OCI-LY1 (cell line): Measurements from ENCODE around the gene LAMB3.

Experiments used
- H2AFZ ChIP-seq: fragments of 200-600 bp; sonication (generic), shearing (Covaris generic); 2 replicates; pipeline ENCODE4 v1.6.0; 2014; ENCODE audit warnings: antibody characterized with exemption, mild to moderate bottlenecking, low read length
- H3F3A ChIP-seq: fragments of 200-600 bp; sonication (generic), shearing (Covaris generic); 2 replicates; pipeline ENCODE4 v1.6.0; 2014; ENCODE audit warnings: mild to moderate bottlenecking, antibody characterized with exemption, low read length, moderate library complexity; ENCODE audit not compliant: insufficient read depth
- H3K27ac ChIP-seq: fragments of 200-600 bp; sonication (generic); 2 replicates; pipeline ENCODE4 v1.5.1; 2014; ENCODE audit warnings: low read length, mixed run types, mild to moderate bottlenecking, low read depth; ENCODE audit not compliant: poor library complexity, severe bottlenecking
- H3K27me3 ChIP-seq: fragments of 200-600 bp; sonication (generic); 2 replicates; pipeline ENCODE4 v1.6.0; 2014; ENCODE audit warnings: antibody characterized with exemption, mild to moderate bottlenecking, low read length, moderate library complexity; ENCODE audit not compliant: insufficient read depth
- H3K36me3 ChIP-seq: fragments of 200-600 bp; sonication (generic); 2 replicates; pipeline ENCODE4 v1.6.1; 2014; ENCODE audit warnings: mild to moderate bottlenecking, antibody characterized with exemption, low read length, moderate library complexity, mixed read lengths; ENCODE audit not compliant: insufficient read depth
- H3K4me1 ChIP-seq: fragments of 200-600 bp; sonication (generic); 2 replicates; pipeline ENCODE4 v1.5.1; 2014; ENCODE audit warnings: mild to moderate bottlenecking, low read length, moderate library complexity; ENCODE audit not compliant: insufficient read depth, severe bottlenecking
- H3K4me2 ChIP-seq: fragments of 200-600 bp; sonication (generic), shearing (Covaris generic); 2 replicates; pipeline ENCODE4 v1.6.1; 2014; ENCODE audit warnings: low read length
- H3K4me3 ChIP-seq: fragments of 200-600 bp; sonication (generic); 2 replicates; pipeline ENCODE4 v1.5.1; 2014; ENCODE audit warnings: low read length, low read depth, mild to moderate bottlenecking, mixed read lengths; ENCODE audit not compliant: poor library complexity, severe bottlenecking
- H3K79me2 ChIP-seq: fragments of 200-600 bp; shearing (Covaris generic); 2 replicates; pipeline ENCODE4 v1.6.1; 2016; ENCODE audit warnings: mixed run types, low read length, mixed read lengths; ENCODE audit not compliant: insufficient read depth
- H3K9ac ChIP-seq: fragments of 200-600 bp; sonication (generic), shearing (Covaris generic); 2 replicates; pipeline ENCODE4 v1.6.1; 2014; ENCODE audit warnings: mild to moderate bottlenecking, low read length, mixed read lengths
- H3K9me2 ChIP-seq: fragments of 200-600 bp; sonication (generic), shearing (Covaris generic); 2 replicates; pipeline ENCODE4 v1.6.1; 2014; ENCODE audit warnings: low read depth, mild to moderate bottlenecking, low read length, mixed read lengths
- H3K9me3 ChIP-seq: fragments of 200-600 bp; shearing (Covaris generic); 2 replicates; pipeline ENCODE4 v1.6.1; 2014; ENCODE audit warnings: low read length, mixed read lengths
- H4K20me1 ChIP-seq: fragments of 200-600 bp; sonication (generic), shearing (Covaris generic); 2 replicates; pipeline ENCODE4 v1.6.0; 2016; ENCODE audit warnings: mild to moderate bottlenecking, low read length; ENCODE audit not compliant: insufficient read depth
- CTCF ChIP-seq: fragments of 200-600 bp; sonication (generic), shearing (Covaris generic); IDR thresholded peaks from 2 replicates; pipeline ENCODE4 v1.5.1; 2017; ENCODE audit warnings: mild to moderate bottlenecking, antibody characterized with exemption, low read length, moderate library complexity, mixed read lengths
- EZH2 ChIP-seq: fragments of 200-600 bp; sonication (generic), shearing (Covaris generic); IDR thresholded peaks from 2 replicates; pipeline ENCODE4 v1.8.0; 2017; ENCODE audit warnings: borderline replicate concordance, mixed run types, mild to moderate bottlenecking, antibody characterized with exemption, low read length, moderate library complexity, mixed read lengths

Gene LAMB3

GRCh38 chr1:209617755-209618154 lies 34.5 kb downstream of the LAMB3 start:
- Histone ChIP-seq H3K9me2 (no peaks in the 10 kb centered on the region), H2AFZ (no peak overlapping the region), H3K27me3 (no peaks in the 10 kb centered on the region), H4K20me1 (no peaks in the 10 kb centered on the region), H3K79me2 (no peaks in the 10 kb centered on the region), H3K36me3 (no peaks in the 10 kb centered on the region), H3K4me3 (no peak overlapping the region), H3F3A (no peaks in the 10 kb centered on the region), H3K9me3 (no peaks in the 10 kb centered on the region), H3K9ac (no peak overlapping the region), H3K4me2 (no peak overlapping the region), H3K4me1 (no peaks in the 10 kb centered on the region), H3K27ac (no peak overlapping the region)
- TF ChIP-seq EZH2 (no peak), CTCF (no peak)

DNA sequence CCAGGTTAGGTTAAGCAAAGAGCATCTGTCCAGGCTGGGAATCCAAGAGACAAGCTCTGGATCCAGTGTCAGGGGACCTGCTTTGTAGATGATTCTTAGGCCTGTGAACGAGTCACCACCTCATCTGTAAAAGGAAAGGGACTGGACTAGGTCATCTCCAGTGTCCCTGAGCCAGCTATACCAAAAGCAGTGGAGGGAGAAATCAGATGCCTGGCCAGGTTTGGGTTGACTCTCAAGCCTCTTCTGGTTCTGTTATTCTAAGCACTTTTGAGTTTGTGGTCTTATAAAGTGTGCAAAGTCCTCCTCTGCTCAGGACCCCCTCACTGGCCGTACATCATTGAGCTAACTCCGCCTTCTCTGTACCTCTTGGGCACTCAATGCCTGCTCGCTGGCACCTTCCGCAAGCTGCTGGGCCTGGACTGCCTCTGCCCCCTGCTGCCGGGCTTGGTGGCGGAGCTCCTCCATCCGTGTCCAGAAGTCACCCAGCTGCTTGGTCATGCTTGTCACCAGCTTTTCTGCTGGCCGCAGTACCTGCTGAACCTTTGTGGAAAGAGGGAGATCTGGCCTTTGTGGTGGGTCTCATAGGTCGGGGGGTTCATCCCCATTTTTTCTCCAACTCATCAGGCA lies 35.1 kb downstream of the LAMB3 start:
- H3K4me1 ChIP-seq = no peaks in the 10 kb centered on the region
- no peak overlapping the region for H2AFZ ChIP-seq
- H3K79me2 ChIP-seq = no peaks in the 10 kb centered on the region
- H3K27me3 ChIP-seq = no peaks in the 10 kb centered on the region
- H3F3A ChIP-seq = no peaks in the 10 kb centered on the region
- H3K9me2 ChIP-seq = no peaks in the 10 kb centered on the region
- no peak overlapping the region for H3K27ac ChIP-seq
- H3K9me3 ChIP-seq = no peaks in the 10 kb centered on the region
- no peak overlapping the region for H3K4me2 ChIP-seq
- H4K20me1 ChIP-seq = no peaks in the 10 kb centered on the region
- TF ChIP-seq CTCF (no peak), EZH2 (no peak)
- no peak overlapping the region for H3K9ac ChIP-seq
- no peak overlapping the region for H3K4me3 ChIP-seq
- H3K36me3 ChIP-seq = no peaks in the 10 kb centered on the region

DNA sequence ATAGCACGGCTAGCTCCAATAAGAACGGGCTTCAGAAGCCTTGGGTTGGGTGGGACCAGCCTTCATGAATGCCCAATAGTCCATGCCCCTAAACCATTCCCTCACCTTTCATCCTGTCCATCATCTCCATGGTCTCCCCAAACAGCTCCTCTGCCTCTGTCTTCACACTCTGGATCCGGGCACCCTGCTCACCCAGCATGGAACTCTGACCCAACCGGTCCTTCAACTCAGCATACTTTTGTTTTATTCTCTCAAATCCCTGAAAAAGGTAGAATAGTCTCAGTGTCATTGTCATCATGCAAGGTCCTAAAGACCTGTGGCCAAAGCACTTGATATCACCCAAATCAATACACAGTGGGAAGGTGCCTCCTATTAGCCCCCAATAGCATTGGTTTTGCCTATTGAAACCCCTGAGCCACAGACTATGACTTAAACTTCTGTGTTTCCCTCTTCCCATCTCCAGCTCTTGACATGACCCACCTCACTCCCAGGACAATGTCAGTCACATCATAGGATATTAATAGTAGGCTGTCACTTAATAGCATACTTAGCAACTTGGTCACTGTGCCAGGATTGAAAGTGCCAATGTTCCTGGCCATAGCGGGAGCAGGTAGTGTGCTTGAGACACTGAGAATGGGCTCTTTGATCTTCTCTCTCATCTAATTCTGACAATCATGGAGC lies 35.7 kb downstream of the LAMB3 start:
- no peak overlapping the region for H2AFZ ChIP-seq
- H3K27ac ChIP-seq = no peak overlapping the region
- H3F3A ChIP-seq = no peaks in the 10 kb centered on the region
- H3K4me3 ChIP-seq = no peak overlapping the region
- H3K27me3 ChIP-seq = no peaks in the 10 kb centered on the region
- H4K20me1 ChIP-seq = no peaks in the 10 kb centered on the region
- H3K4me1 ChIP-seq = no peaks in the 10 kb centered on the region
- no peak overlapping the region for H3K4me2 ChIP-seq
- no peaks in the 10 kb centered on the region for H3K9me3 ChIP-seq
- no peak overlapping the region for H3K9ac ChIP-seq
- H3K36me3 ChIP-seq = no peaks in the 10 kb centered on the region
- no peak for TF ChIP-seq EZH2
- no peak for TF ChIP-seq CTCF
- no peaks in the 10 kb centered on the region for H3K79me2 ChIP-seq
- no peaks in the 10 kb centered on the region for H3K9me2 ChIP-seq
